Activated CD4-positive, alpha-beta T cell treated with anti-CD3 and anti-CD28 coated beads, Interleukin-2, amount 10 ng/mL, durations not matched to agents 24 days and 14 days (primary cell): Measurements from ENCODE around the gene PIGQ. TPM values are rescaled to one million over a fixed set of nuclear protein-coding genes. Genes with fewer than 3 reads are reported as not detected.
A peak's percentile ranks its signal among the peaks of the same experiment; 100 is the strongest.
"Not testable (repeated sequence)": the region's sequence is repeated elsewhere in the genome, so short reads cannot be mapped to it uniquely, and the experiment has no call there.

Source experiments
- DNase-seq: peaks from one replicate; pipeline ENCODE4 v3.0.0; 2022
- H3K27ac Mint-ChIP-seq: one replicate; pipeline ENCODE4 v1.8.0; 2022; ENCODE audit warnings: mild to moderate bottlenecking, mixed read lengths
- H3K27me3 Mint-ChIP-seq: one replicate; pipeline ENCODE4 v1.8.0; 2022; ENCODE audit warnings: mixed read lengths
- H3K36me3 Mint-ChIP-seq: one replicate; pipeline ENCODE4 v1.8.0; 2022; ENCODE audit warnings: low read depth, mild to moderate bottlenecking, mixed read lengths
- H3K4me1 Mint-ChIP-seq: one replicate; pipeline ENCODE4 v1.8.0; 2021; ENCODE audit warnings: mixed read lengths
- H3K4me3 Mint-ChIP-seq: one replicate; pipeline ENCODE4 v1.8.0; 2022; ENCODE audit warnings: mild to moderate bottlenecking, moderate library complexity, mixed read lengths
- H3K9me3 Mint-ChIP-seq: one replicate; pipeline ENCODE4 v1.8.0; 2021; ENCODE audit warnings: mixed read lengths
- intact Hi-C: fragments of 100-400 bp; cut with micrococcal nuclease; formaldehyde crosslinking; loops from one replicate; pipeline ENCODE4 v1.15.1; 2023
- total RNA-seq: library from RNA; stranded (reverse); gene quantifications from 2 replicates; pipeline ENCODE4 v1.2.3, GENCODE V29; 2022

PIGQ gene
- total RNA-seq, 1 donor from 2014 or later, result 50.3 TPM

- no peaks in the 10 kb centered on the region for H3K9me3 Mint-ChIP-seq
- intact Hi-C loops, result loop anchor here (1.0 to 2.0 kb wide), 5 partner anchors 20 to 164 kb away; partner anchors contain the start of genes CAPN15, METTL26, PIGQ and RAB11FIP3
- no peaks in the 10 kb centered on the region for H3K27me3 Mint-ChIP-seq
- peaks cover 17% of the 10 kb centered on the region for H3K4me1 Mint-ChIP-seq
- DNase-seq, result peak; percentile 99
- peak overlapping the region; percentile 95 for H3K4me3 Mint-ChIP-seq
- H3K36me3 Mint-ChIP-seq, result peaks cover 7% of the 10 kb centered on the region
- H3K27ac Mint-ChIP-seq, result peak overlapping the region; percentile 100
Observed at GRCh38 chr16:588889-589657, 19.3 kb downstream of the PIGQ start.

GRCh38 chr16:589658-590187 is 20.0 kb downstream of the PIGQ start, which contains the start of gene RAB40C:
Gene RAB40C (plus strand): TSS chr16:590066. CDS start chr16:590292, 226 bp downstream.
- Mint-ChIP-seq H3K36me3 (peaks cover 9% of the 10 kb centered on the region), H3K4me1 (peaks cover 17% of the 10 kb centered on the region), H3K27me3 (no peaks in the 10 kb centered on the region), H3K4me3 (peak within 1 kb of the TSS; percentile 95), H3K27ac (peak within 1 kb of the TSS; percentile 100), H3K9me3 (no peaks in the 10 kb centered on the region)
- intact Hi-C loops, result loop anchor here (1.0 to 2.0 kb wide), 5 partner anchors 20 to 164 kb away; partner anchors contain the start of genes CAPN15, METTL26, PIGQ and RAB11FIP3
- DNase-seq, result peak; percentile 99

- peaks cover 19% of the 10 kb centered on the region for H3K4me1 Mint-ChIP-seq
- peaks cover 9% of the 10 kb centered on the region for H3K36me3 Mint-ChIP-seq
- H3K9me3 Mint-ChIP-seq, result no peaks in the 10 kb centered on the region
- H3K27me3 Mint-ChIP-seq, result no peaks in the 10 kb centered on the region
- peak overlapping the region; percentile 79 for H3K27ac Mint-ChIP-seq
- peak overlapping the region; percentile 92 for H3K4me3 Mint-ChIP-seq
- intact Hi-C loops, result no loop called here
- DNase-seq, result no peak
Observed at GRCh38 chr16:590188-590814, 20.5 kb downstream of the PIGQ start.

GRCh38 chr16:590815-591200 is 21.0 kb downstream of the PIGQ start:
- no peak for DNase-seq
- peak overlapping the region; percentile 79 for H3K27ac Mint-ChIP-seq
- H3K27me3 Mint-ChIP-seq, result no peaks in the 10 kb centered on the region
- peak overlapping the region; percentile 92 for H3K4me3 Mint-ChIP-seq
- peaks cover 19% of the 10 kb centered on the region for H3K4me1 Mint-ChIP-seq
- H3K36me3 Mint-ChIP-seq, result peaks cover 9% of the 10 kb centered on the region
- intact Hi-C loops, result no loop called here
- H3K9me3 Mint-ChIP-seq, result no peaks in the 10 kb centered on the region

- peak overlapping the region; percentile 92 for H3K4me3 Mint-ChIP-seq
- H3K27me3 Mint-ChIP-seq, result no peaks in the 10 kb centered on the region
- DNase-seq, result peak; percentile 58
- H3K36me3 Mint-ChIP-seq, result peaks cover 11% of the 10 kb centered on the region
- intact Hi-C loops, result no loop called here
- no peaks in the 10 kb centered on the region for H3K9me3 Mint-ChIP-seq
- H3K27ac Mint-ChIP-seq, result peak overlapping the region; percentile 79
- H3K4me1 Mint-ChIP-seq, result peaks cover 21% of the 10 kb centered on the region
Observed at GRCh38 chr16:591231-591630, 21.5 kb downstream of the PIGQ start.

GRCh38 chr16:591892-592517 is 22.2 kb downstream of the PIGQ start:
- no peak for DNase-seq
- intact Hi-C loops, result no loop called here
- peak overlapping the region; percentile 92 for H3K4me3 Mint-ChIP-seq

GRCh38 chr16:592518-593306 is 22.9 kb downstream of the PIGQ start:
- Mint-ChIP-seq H3K4me1 (peaks cover 18% of the 10 kb centered on the region), H3K4me3 (no peak overlapping the region), H3K9me3 (no peaks in the 10 kb centered on the region), H3K36me3 (peaks cover 13% of the 10 kb centered on the region), H3K27me3 (no peaks in the 10 kb centered on the region), H3K27ac (no peak overlapping the region)
- DNase-seq, result peak; percentile 54
- intact Hi-C loops, result no loop called here

More at GRCh38 chr16:591892-592517, 22.2 kb downstream of the PIGQ start:
- H3K4me1 Mint-ChIP-seq, result peaks cover 21% of the 10 kb centered on the region
- H3K27me3 Mint-ChIP-seq, result no peaks in the 10 kb centered on the region
- no peaks in the 10 kb centered on the region for H3K9me3 Mint-ChIP-seq
- no peak overlapping the region for H3K27ac Mint-ChIP-seq
- peaks cover 14% of the 10 kb centered on the region for H3K36me3 Mint-ChIP-seq

- DNase-seq, result no peak
- H3K4me1 Mint-ChIP-seq, result peaks cover 18% of the 10 kb centered on the region
- peaks cover 11% of the 10 kb centered on the region for H3K36me3 Mint-ChIP-seq
- intact Hi-C loops, result no loop called here
- no peaks in the 10 kb centered on the region for H3K9me3 Mint-ChIP-seq
- no peak overlapping the region for H3K27ac Mint-ChIP-seq
- no peak overlapping the region for H3K4me3 Mint-ChIP-seq
- no peaks in the 10 kb centered on the region for H3K27me3 Mint-ChIP-seq
Observed at GRCh38 chr16:593406-593805, 23.6 kb downstream of the PIGQ start.

- H3K4me1 Mint-ChIP-seq, result peaks cover 18% of the 10 kb centered on the region
- no peaks in the 10 kb centered on the region for H3K27me3 Mint-ChIP-seq
- H3K9me3 Mint-ChIP-seq, result no peaks in the 10 kb centered on the region
- intact Hi-C loops, result no loop called here
- DNase-seq, result no peak
- H3K36me3 Mint-ChIP-seq, result peaks cover 11% of the 10 kb centered on the region
- H3K4me3 Mint-ChIP-seq, result no peak overlapping the region
- H3K27ac Mint-ChIP-seq, result no peak overlapping the region
Observed at GRCh38 chr16:593807-594206, 24.0 kb downstream of the PIGQ start.

- no peak overlapping the region for H3K27ac Mint-ChIP-seq
- H3K9me3 Mint-ChIP-seq, result no peaks in the 10 kb centered on the region
- peaks cover 11% of the 10 kb centered on the region for H3K36me3 Mint-ChIP-seq
- DNase-seq, result no peak
- intact Hi-C loops, result no loop called here
- H3K4me3 Mint-ChIP-seq, result no peak overlapping the region
- no peaks in the 10 kb centered on the region for H3K27me3 Mint-ChIP-seq
- H3K4me1 Mint-ChIP-seq, result peaks cover 18% of the 10 kb centered on the region
Observed at GRCh38 chr16:595094-595528, 25.3 kb downstream of the PIGQ start.

GRCh38 chr16:595942-596735 is 26.4 kb downstream of the PIGQ start:
- Mint-ChIP-seq H3K36me3 (peaks cover 10% of the 10 kb centered on the region), H3K27me3 (no peaks in the 10 kb centered on the region), H3K27ac (no peak overlapping the region), H3K4me3 (no peak overlapping the region), H3K4me1 (peaks cover 11% of the 10 kb centered on the region), H3K9me3 (no peaks in the 10 kb centered on the region)
- intact Hi-C loops, result no loop called here
- DNase-seq, result no peak

- intact Hi-C loops, result no loop called here
- Mint-ChIP-seq H3K9me3 (no peaks in the 10 kb centered on the region), H3K27ac (no peak overlapping the region), H3K4me1 (peaks cover 9% of the 10 kb centered on the region), H3K36me3 (peaks cover 10% of the 10 kb centered on the region), H3K4me3 (no peak overlapping the region), H3K27me3 (no peaks in the 10 kb centered on the region)
- no peak for DNase-seq
Observed at GRCh38 chr16:596736-597060, 26.9 kb downstream of the PIGQ start.

GRCh38 chr16:597655-598054 is 27.9 kb downstream of the PIGQ start:
- H3K4me1 Mint-ChIP-seq, H3K27me3 Mint-ChIP-seq, intact Hi-C loops, H3K27ac Mint-ChIP-seq, H3K4me3 Mint-ChIP-seq, H3K9me3 Mint-ChIP-seq, DNase-seq: not testable (repeated sequence)
- peaks cover 10% of the 10 kb centered on the region for H3K36me3 Mint-ChIP-seq
